Skeletal muscle satellite cell (primary cell): ENCODE results near the gene KCTD20.

ENCODE experiments used
- H3K27me3 ChIP-seq: 2 replicates; pipeline ENCODE4 v1.7.0; 2013; ENCODE audit warnings: low read length; ENCODE audit not compliant: control insufficient read depth, insufficient read depth
- H3K36me3 ChIP-seq: 2 replicates; pipeline ENCODE4 v1.7.0; 2013; ENCODE audit warnings: mild to moderate bottlenecking, control low read depth, low read length; ENCODE audit not compliant: insufficient read depth
- H3K4me1 ChIP-seq: 2 replicates; pipeline ENCODE4 v1.7.0; 2013; ENCODE audit warnings: low read length; ENCODE audit not compliant: control insufficient read depth, insufficient read depth
- H3K4me2 ChIP-seq: 2 replicates; pipeline ENCODE4 v1.7.0; 2013; ENCODE audit warnings: mild to moderate bottlenecking, low read length
- H3K4me3 ChIP-seq: 2 replicates; pipeline ENCODE4 v1.7.0; 2013; ENCODE audit warnings: low read length
- H3K9ac ChIP-seq: 2 replicates; pipeline ENCODE4 v1.7.0; 2013; ENCODE audit warnings: mild to moderate bottlenecking, low read depth, low read length, moderate library complexity
- H3K9me3 ChIP-seq: replicated peaks from 2 replicates; pipeline ENCODE4 v1.7.0; 2013; ENCODE audit warnings: mild to moderate bottlenecking, control low read depth, low read length

The KCTD20 gene

GRCh38 chr6:36516988-36517387 lies 74.2 kb downstream of the KCTD20 start:
- H3K4me2 ChIP-seq, result no peak overlapping the region
- no peaks in the 10 kb centered on the region for H3K9me3 ChIP-seq
- no peaks in the 10 kb centered on the region for H3K4me1 ChIP-seq
- peaks cover 67% of the 10 kb centered on the region for H3K36me3 ChIP-seq
- no peak overlapping the region for H3K9ac ChIP-seq
- no peak overlapping the region for H3K4me3 ChIP-seq
- H3K27me3 ChIP-seq, result no peaks in the 10 kb centered on the region

- Histone ChIP-seq H3K4me1 (no peaks in the 10 kb centered on the region), H3K27me3 (no peaks in the 10 kb centered on the region), H3K4me2 (no peak overlapping the region), H3K9me3 (no peaks in the 10 kb centered on the region), H3K4me3 (no peak overlapping the region), H3K36me3 (peaks cover 67% of the 10 kb centered on the region), H3K9ac (no peak overlapping the region)
These were observed 74.6 kb downstream of the KCTD20 start for GRCh38 chr6:36517408-36517807.

- Histone ChIP-seq H3K9ac (no peak overlapping the region), H3K27me3 (no peaks in the 10 kb centered on the region), H3K36me3 (peaks cover 74% of the 10 kb centered on the region), H3K4me1 (no peaks in the 10 kb centered on the region), H3K9me3 (no peaks in the 10 kb centered on the region), H3K4me3 (no peak overlapping the region), H3K4me2 (no peak overlapping the region)
These were observed 76.6 kb downstream of the KCTD20 start for GRCh38 chr6:36519352-36519751.

- no peaks in the 10 kb centered on the region for H3K9me3 ChIP-seq
- no peak overlapping the region for H3K9ac ChIP-seq
- peaks cover 3% of the 10 kb centered on the region for H3K4me1 ChIP-seq
- H3K36me3 ChIP-seq, result peaks cover 66% of the 10 kb centered on the region
- no peaks in the 10 kb centered on the region for H3K27me3 ChIP-seq
- no peak overlapping the region for H3K4me2 ChIP-seq
- no peak overlapping the region for H3K4me3 ChIP-seq
These were observed 80.7 kb downstream of the KCTD20 start for GRCh38 chr6:36523451-36523850.

- H3K27me3 ChIP-seq, result no peaks in the 10 kb centered on the region
- peaks cover 60% of the 10 kb centered on the region for H3K36me3 ChIP-seq
- no peak overlapping the region for H3K9ac ChIP-seq
- peaks cover 3% of the 10 kb centered on the region for H3K4me1 ChIP-seq
- H3K4me3 ChIP-seq, result no peak overlapping the region
- no peak overlapping the region for H3K4me2 ChIP-seq
- no peaks in the 10 kb centered on the region for H3K9me3 ChIP-seq
These were observed 81.2 kb downstream of the KCTD20 start for GRCh38 chr6:36523936-36524499.

GRCh38 chr6:36524871-36525270 lies 82.1 kb downstream of the KCTD20 start:
- Histone ChIP-seq H3K27me3 (no peaks in the 10 kb centered on the region), H3K9me3 (no peaks in the 10 kb centered on the region), H3K4me3 (no peak overlapping the region), H3K4me1 (peaks cover 3% of the 10 kb centered on the region), H3K4me2 (no peak overlapping the region), H3K36me3 (peaks cover 53% of the 10 kb centered on the region), H3K9ac (no peak overlapping the region)

GRCh38 chr6:36525346-36525745 lies 82.5 kb downstream of the KCTD20 start:
- Histone ChIP-seq H3K4me1 (peaks cover 3% of the 10 kb centered on the region), H3K9me3 (no peaks in the 10 kb centered on the region), H3K4me3 (no peak overlapping the region), H3K36me3 (peaks cover 48% of the 10 kb centered on the region), H3K9ac (no peak overlapping the region), H3K27me3 (no peaks in the 10 kb centered on the region), H3K4me2 (no peak overlapping the region)

GRCh38 chr6:36526066-36526465 lies 83.3 kb downstream of the KCTD20 start:
- no peaks in the 10 kb centered on the region for H3K9me3 ChIP-seq
- no peak overlapping the region for H3K9ac ChIP-seq
- peaks cover 3% of the 10 kb centered on the region for H3K4me1 ChIP-seq
- no peak overlapping the region for H3K4me3 ChIP-seq
- H3K36me3 ChIP-seq, result peaks cover 47% of the 10 kb centered on the region
- no peak overlapping the region for H3K4me2 ChIP-seq
- no peaks in the 10 kb centered on the region for H3K27me3 ChIP-seq

GRCh38 chr6:36533321-36533720 lies 90.5 kb downstream of the KCTD20 start:
- Histone ChIP-seq H3K4me3 (no peak overlapping the region), H3K36me3 (peaks cover 27% of the 10 kb centered on the region), H3K27me3 (no peaks in the 10 kb centered on the region), H3K4me1 (peaks cover 9% of the 10 kb centered on the region), H3K4me2 (no peak overlapping the region), H3K9ac (no peak overlapping the region), H3K9me3 (no peaks in the 10 kb centered on the region)

- H3K4me2 ChIP-seq, result no peak overlapping the region
- H3K9ac ChIP-seq, result no peak overlapping the region
- H3K36me3 ChIP-seq, result peaks cover 38% of the 10 kb centered on the region
- no peak overlapping the region for H3K4me3 ChIP-seq
- H3K9me3 ChIP-seq, result no peaks in the 10 kb centered on the region
- H3K27me3 ChIP-seq, result no peaks in the 10 kb centered on the region
- H3K4me1 ChIP-seq, result peaks cover 15% of the 10 kb centered on the region
These were observed 94.2 kb downstream of the KCTD20 start for GRCh38 chr6:36536873-36537547.

- H3K4me1 ChIP-seq, result peaks cover 31% of the 10 kb centered on the region
- H3K36me3 ChIP-seq, result peaks cover 39% of the 10 kb centered on the region
- H3K4me3 ChIP-seq, result no peak overlapping the region
- no peak overlapping the region for H3K9ac ChIP-seq
- H3K27me3 ChIP-seq, result no peaks in the 10 kb centered on the region
- H3K4me2 ChIP-seq, result no peak overlapping the region
- no peaks in the 10 kb centered on the region for H3K9me3 ChIP-seq
These were observed 97.2 kb downstream of the KCTD20 start for GRCh38 chr6:36539814-36540568.
